Heart left ventricle (tissue), 16 donors: ENCODE measurements around the gene WDR44. TPM values are rescaled to one million over a fixed set of nuclear protein-coding genes. Genes with fewer than 3 reads are reported as not detected.
"Not testable (repeated sequence)": the region's sequence is repeated elsewhere in the genome, so short reads cannot be mapped to it uniquely, and the experiment has no call there.

Source experiments
- ATAC-seq, 4 donors: fragments of 200-7000 bp; cut with Tn5 transposase; one replicate each; pipeline ENCODE4 v1.9.1; 2020 to 2022; ENCODE audit warnings: moderate library complexity in 4 of 4, mild to moderate bottlenecking in 3 of 4, moderate number of reproducible peaks in 1 of 4
- DNase-seq, 5 donors: peaks; one replicate each; pipeline ENCODE4 v3.0.0-alpha.2; 2020
- H3K27ac ChIP-seq, 12 donors: fragments of 200-600 bp; sonication (generic) in 4 of 12; one replicate each; pipeline versions ENCODE4 v1.5.0 to v1.8.0; 2016 to 2022; ENCODE audit warnings: mild to moderate bottlenecking in 2 of 12
- H3K27me3 ChIP-seq, 9 donors: fragments of 200-600 bp; sonication (generic) in 2 of 9; one replicate each; pipeline versions ENCODE4 v1.5.1 to v1.8.0; 2016 to 2022; ENCODE audit warnings: mild to moderate bottlenecking in 3 of 9
- H3K36me3 ChIP-seq, 9 donors: fragments of 200-600 bp; sonication (generic) in 2 of 9; one replicate each; pipeline versions ENCODE4 v1.5.0 to v1.8.0; 2018 to 2022; ENCODE audit warnings: mild to moderate bottlenecking in 2 of 9
- H3K4me1 ChIP-seq, 12 donors: fragments of 200-600 bp; sonication (generic) in 4 of 12; one replicate each; pipeline versions ENCODE4 v1.5.0 to v1.8.0; 2016 to 2022; ENCODE audit warnings: mild to moderate bottlenecking in 3 of 12
- H3K4me3 ChIP-seq, 12 donors: fragments of 200-600 bp; sonication (generic) in 4 of 12; one replicate each; pipeline versions ENCODE4 v1.5.0 to v1.8.0; 2017 to 2022; ENCODE audit warnings: mild to moderate bottlenecking in 9 of 12, moderate library complexity in 4 of 12
- H3K9me3 ChIP-seq, 12 donors: fragments of 200-600 bp; sonication (generic) in 4 of 12; one replicate each; pipeline versions ENCODE4 v1.5.0 to v1.8.0; 2016 to 2022; ENCODE audit warnings: mild to moderate bottlenecking in 1 of 12
- POLR2A ChIP-seq, 2 donors: fragments of 450-650 bp; IDR thresholded peaks; one replicate each; pipeline ENCODE4 v1.6.1; 2017; ENCODE audit warnings: antibody characterized with exemption in 2 of 2, mild to moderate bottlenecking in 2 of 2, moderate library complexity in 2 of 2
- WGBS, 4 donors: extraction: QIAGEN DNeasy Blood & Tissue Kit in 2 of 4; methylation state at CpG; one replicate each; pipeline versions ENCODE4 v1.1.5 to v1.1.7; 2013 to 2018; 5-methylcytosine and 5-hydroxymethylcytosine counted together
- intact Hi-C, 10 donors: fragments of 100-400 bp; cut with DNase I; formaldehyde crosslinking; loops; one replicate each; pipeline versions ENCODE4 v1.11.1 to v1.14.2; 2022
- long read RNA-seq, 3 donors: library from polyadenylated mRNA; unstranded; transcript quantifications; one replicate each; pipeline ENCODE4 v2.0.0, GENCODE V29; 2020 to 2021
- polyA plus RNA-seq, 2 donors: library from polyadenylated mRNA; stranded (reverse); fragments of 200-250 nt; gene quantifications; one replicate each; pipeline ENCODE4 v1.2.3, GENCODE V29; 2013
- total RNA-seq, 9 donors: library from RNA; depleted of rRNA in 2 of 9; stranded (reverse); fragments of >200 nt in 2 of 9; fragmentation: NEBNext Ultra II Directional in 3 of 9; extraction: Animal tissue kit (Norgen Biotek cat#: 25700) in 3 of 9; gene quantifications; one replicate each; pipeline versions ENCODE4 v1.1.0 to v1.2.4, GENCODE V29; 2016 to 2023
- TF ChIP-seq, protein P1 (sequence below), 12 donors: fragments of 200-600 bp; sonication (generic) in 4 of 12; IDR thresholded peaks; one replicate each; pipeline versions ENCODE4 v1.5.0 to v1.8.0; 2018 to 2022; ENCODE audit warnings: antibody characterized with exemption in 12 of 12, mild to moderate bottlenecking in 5 of 12
- donor health status: ischemic (EF 13 %, LVEDD 7.1; RV severe dilation, severe dysfunction).
- donor health status: healthy with polysubstance abuse.
- donor health status: DM: no; HTN: yes; CAD: no.
- donor health status: DM: no; HTN: no; CAD: no.
- donor health status: ischemic (EF 25% LVEDD 6.9; RV normal size, moderate dysfunction).
- donor health status: ischemic (EF 25% LVEDD 5.7; RV mildly dilated, moderate dysfunction).
- donor health status: healthy.
- donor health status: DM: yes; HTN: yes; CAD: no.
- donor health status: ischemic (EF 35%, LVEDD 5.7; RV mildly dilated, moderate dysfunction).
- donor health status: nonischemic (EF 11% LVEDD 7.7; RV severe dilation, severe dysfunction).
- donor health status: DM: yes; HTN: yes; CAD: no.
- donor health status: PGD.
- donor health status: ischemic (EF 29% LVEDD 5.4; RV normal size, mild dysfunction).
- donor health status: nonischemic (EF 23%, LVEDD 6.1; RV moderate dilation, normal function).

The WDR44 gene, protein sequence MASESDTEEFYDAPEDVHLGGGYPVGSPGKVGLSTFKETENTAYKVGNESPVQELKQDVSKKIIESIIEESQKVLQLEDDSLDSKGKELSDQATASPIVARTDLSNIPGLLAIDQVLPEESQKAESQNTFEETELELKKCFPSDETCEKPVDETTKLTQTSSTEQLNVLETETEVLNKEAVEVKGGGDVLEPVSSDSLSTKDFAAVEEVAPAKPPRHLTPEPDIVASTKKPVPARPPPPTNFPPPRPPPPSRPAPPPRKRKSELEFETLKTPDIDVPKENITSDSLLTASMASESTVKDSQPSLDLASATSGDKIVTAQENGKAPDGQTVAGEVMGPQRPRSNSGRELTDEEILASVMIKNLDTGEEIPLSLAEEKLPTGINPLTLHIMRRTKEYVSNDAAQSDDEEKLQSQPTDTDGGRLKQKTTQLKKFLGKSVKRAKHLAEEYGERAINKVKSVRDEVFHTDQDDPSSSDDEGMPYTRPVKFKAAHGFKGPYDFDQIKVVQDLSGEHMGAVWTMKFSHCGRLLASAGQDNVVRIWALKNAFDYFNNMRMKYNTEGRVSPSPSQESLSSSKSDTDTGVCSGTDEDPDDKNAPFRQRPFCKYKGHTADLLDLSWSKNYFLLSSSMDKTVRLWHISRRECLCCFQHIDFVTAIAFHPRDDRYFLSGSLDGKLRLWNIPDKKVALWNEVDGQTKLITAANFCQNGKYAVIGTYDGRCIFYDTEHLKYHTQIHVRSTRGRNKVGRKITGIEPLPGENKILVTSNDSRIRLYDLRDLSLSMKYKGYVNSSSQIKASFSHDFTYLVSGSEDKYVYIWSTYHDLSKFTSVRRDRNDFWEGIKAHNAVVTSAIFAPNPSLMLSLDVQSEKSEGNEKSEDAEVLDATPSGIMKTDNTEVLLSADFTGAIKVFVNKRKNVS
- total RNA-seq (10 to 100 TPM in 8 of 9 donors, 1 to 10 TPM in 1; 9.6 to 18.0 (median 14.5) TPM), polyA plus RNA-seq (1 to 10 TPM; 3.0 to 9.1 TPM)
- long read RNA-seq, donor 1, full-length matches to known transcripts, result 9 of 17 reads
- long read RNA-seq, donor 1, partial matches to known transcripts, result 6 of 17 reads
- long read RNA-seq, donor 1, other reads (novel, unspliced or antisense), result 2 of 17 reads
- long read RNA-seq, donor 2, full-length matches to known transcripts, result 17 of 25 reads
- long read RNA-seq, donor 2, partial matches to known transcripts, result 6 of 25 reads
- long read RNA-seq, donor 2, other reads (novel, unspliced or antisense), result 2 of 25 reads
- long read RNA-seq, donor 3, full-length matches to known transcripts, result 14 of 20 reads
- long read RNA-seq, donor 3, partial matches to known transcripts, result 3 of 20 reads
- long read RNA-seq, donor 3, other reads (novel, unspliced or antisense), result 3 of 20 reads

DNA sequence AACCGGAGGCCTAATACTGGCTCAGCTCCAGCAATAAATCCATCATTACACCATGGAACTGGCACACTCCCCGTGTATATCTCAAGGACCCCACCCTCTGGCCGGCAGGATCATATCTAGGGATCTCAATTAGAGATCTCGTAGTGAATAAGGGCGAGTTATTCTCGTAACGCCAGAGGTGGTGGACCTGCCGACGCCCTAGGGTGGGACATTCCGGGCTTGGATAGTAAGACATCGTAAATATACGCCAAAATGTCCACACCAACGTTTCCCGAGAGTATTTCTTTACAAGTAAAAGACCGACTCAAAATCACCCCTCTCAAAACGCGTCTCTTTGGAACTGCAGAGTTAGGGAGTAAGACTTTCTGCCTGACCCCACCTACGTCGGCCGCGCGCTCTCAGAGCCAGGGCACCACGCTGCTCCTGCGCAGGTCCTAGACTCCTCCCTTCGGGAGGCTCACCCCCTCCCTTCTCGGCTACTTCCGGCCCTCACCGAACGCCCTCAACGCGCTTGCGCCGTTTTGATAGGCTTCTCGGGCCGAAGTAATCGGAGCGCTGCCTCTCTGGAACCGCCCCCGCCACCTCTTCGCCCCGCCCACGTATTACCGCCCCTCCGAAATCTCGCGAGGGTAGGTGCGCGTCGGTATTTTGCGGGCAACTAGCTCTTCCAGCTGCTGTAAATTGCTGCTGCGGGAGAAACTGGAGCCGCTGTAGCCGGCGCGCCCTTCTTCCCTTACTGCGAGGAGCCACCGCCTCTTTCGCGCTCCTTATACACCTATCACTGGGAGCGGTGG, at the start of gene WDR44:
Gene WDR44, plus strand, starts transcription at position 643 of the 794 bp plus-strand sequence. CDS start 398 bp downstream, outside the sequence.
- ATAC-seq (peak; percentile 98 to 99 (median 98)), DNase-seq (peak; percentile 93 to 96 (median 95))
- TF ChIP-seq POLR2A (IDR thresholded peaks at IDR 0.05), result peak in 1 of 2 donors; percentile 63
- TF ChIP-seq, protein P1, sequence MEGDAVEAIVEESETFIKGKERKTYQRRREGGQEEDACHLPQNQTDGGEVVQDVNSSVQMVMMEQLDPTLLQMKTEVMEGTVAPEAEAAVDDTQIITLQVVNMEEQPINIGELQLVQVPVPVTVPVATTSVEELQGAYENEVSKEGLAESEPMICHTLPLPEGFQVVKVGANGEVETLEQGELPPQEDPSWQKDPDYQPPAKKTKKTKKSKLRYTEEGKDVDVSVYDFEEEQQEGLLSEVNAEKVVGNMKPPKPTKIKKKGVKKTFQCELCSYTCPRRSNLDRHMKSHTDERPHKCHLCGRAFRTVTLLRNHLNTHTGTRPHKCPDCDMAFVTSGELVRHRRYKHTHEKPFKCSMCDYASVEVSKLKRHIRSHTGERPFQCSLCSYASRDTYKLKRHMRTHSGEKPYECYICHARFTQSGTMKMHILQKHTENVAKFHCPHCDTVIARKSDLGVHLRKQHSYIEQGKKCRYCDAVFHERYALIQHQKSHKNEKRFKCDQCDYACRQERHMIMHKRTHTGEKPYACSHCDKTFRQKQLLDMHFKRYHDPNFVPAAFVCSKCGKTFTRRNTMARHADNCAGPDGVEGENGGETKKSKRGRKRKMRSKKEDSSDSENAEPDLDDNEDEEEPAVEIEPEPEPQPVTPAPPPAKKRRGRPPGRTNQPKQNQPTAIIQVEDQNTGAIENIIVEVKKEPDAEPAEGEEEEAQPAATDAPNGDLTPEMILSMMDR (IDR thresholded peaks at IDR 0.05), result no peak
- no peaks in the 10 kb centered on the region for H3K27me3 ChIP-seq
- intact Hi-C loops, result loop anchor here in 1 of 10 donors (5.0 kb wide), 1 partner anchor 72 kb away; no protein-coding TSS in a partner anchor
- peak within 1 kb of the TSS; percentile 82 to 98 (median 92) for H3K27ac ChIP-seq
- WGBS, 4 donors, result 0 to 44% (median 22%) methylated on average over 60 of the region's 60 CpGs
- peak within 1 kb of the TSS; percentile 49 to 98 (median 78) for H3K4me3 ChIP-seq
- no peaks in the 10 kb centered on the region for H3K9me3 ChIP-seq
- peaks cover 0 to 27% (median 7%) of the 10 kb centered on the region in 12 donors for H3K4me1 ChIP-seq
- no peaks in the 10 kb centered on the region for H3K36me3 ChIP-seq

DNA sequence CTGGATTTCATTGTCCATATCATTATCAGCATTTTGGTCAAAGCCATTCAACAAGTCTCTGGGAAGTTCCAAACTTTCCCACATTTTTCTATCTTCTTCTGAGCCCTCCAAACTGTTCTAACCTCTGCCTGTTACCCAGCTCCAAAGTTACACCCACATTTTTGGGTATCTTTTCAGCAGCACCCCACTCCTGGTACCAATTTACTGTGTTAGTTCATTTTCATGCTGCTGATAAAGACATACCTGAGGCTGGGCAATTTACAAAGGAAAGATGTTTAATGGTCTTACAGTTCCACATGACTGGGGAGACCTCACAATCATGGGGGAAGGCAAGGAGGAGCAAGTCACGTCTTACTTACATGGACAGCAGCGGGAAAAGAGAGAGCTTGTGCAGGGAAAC, 40.1 kb upstream of the WDR44 start:
- DNase-seq, H3K4me1 ChIP-seq, H3K36me3 ChIP-seq, H3K4me3 ChIP-seq, H3K27me3 ChIP-seq, H3K27ac ChIP-seq, intact Hi-C loops, ATAC-seq: not testable (repeated sequence)
- 76 to 95% (median 86%) methylated on average over 2 of the region's 2 CpGs for WGBS, 4 donors
- peaks cover 0 to 29% (median 0%) of the 10 kb centered on the region in 12 donors for H3K9me3 ChIP-seq

- Histone ChIP-seq H3K36me3 (no peaks in the 10 kb centered on the region), H3K4me1 (no peaks in the 10 kb centered on the region), H3K27me3 (peaks cover 0 to 2% (median 0%) of the 10 kb centered on the region in 9 donors), H3K4me3 (no peak overlapping the region), H3K9me3 (no peaks in the 10 kb centered on the region), H3K27ac (no peak overlapping the region)
- 57 to 100% (median 82%) methylated on average over 2 of the region's 2 CpGs for WGBS, 4 donors
- intact Hi-C loops, result no loop called here
- ATAC-seq (no peak), DNase-seq (no peak)
- TF ChIP-seq POLR2A (IDR thresholded peaks at IDR 0.05), result no peak
- TF ChIP-seq, protein P1 (IDR thresholded peaks at IDR 0.05), result no peak
Measured at GRCh38 chrX:118315529-118315928, 30.4 kb upstream of the WDR44 start.
